Gastroesophageal sphincter (tissue), 3 donors: ENCODE results near the gene TNFRSF17.

Experiments used
- CTCF ChIP-seq, 4 experiments: fragments of 200-600 bp in 2 of 4; fragments of 450-650 bp in 2 of 4; sonication (generic) in 1 of 4; IDR thresholded peaks; one replicate each; pipeline ENCODE4 v1.5.1; 2017 to 2019; ENCODE audit warnings: antibody characterized with exemption in 4 of 4, mild to moderate bottlenecking in 2 of 4, moderate library complexity in 2 of 4
- EP300 ChIP-seq: sonication (generic); formaldehyde crosslinking; IDR thresholded peaks from one replicate; pipeline ENCODE4 v1.6.1; 2017; ENCODE audit warnings: antibody characterized with exemption, mild to moderate bottlenecking
- POLR2A ChIP-seq, 2 donors: fragments of 450-650 bp; IDR thresholded peaks; one replicate each; pipeline ENCODE4 v1.6.1; 2017; ENCODE audit warnings: antibody characterized with exemption in 2 of 2, mild to moderate bottlenecking in 2 of 2, moderate library complexity in 1 of 2
- POLR2AphosphoS5 ChIP-seq: sonication (generic); formaldehyde crosslinking; IDR thresholded peaks from one replicate; pipeline ENCODE4 v1.6.1; 2017; ENCODE audit warnings: antibody characterized with exemption

- TF ChIP-seq CTCF (IDR thresholded peaks at IDR 0.05) = no peak
- TF ChIP-seq POLR2AphosphoS5 = no peak
- TF ChIP-seq EP300 = no peak
- TF ChIP-seq POLR2A (IDR thresholded peaks at IDR 0.05) = no peak
Measured at GRCh38 chr16:11992008-11992584, 27.1 kb downstream of the TNFRSF17 start.
